H9 (cell line): ENCODE results near the gene DDX1. TPM values are rescaled to one million over a fixed set of nuclear protein-coding genes. Genes with fewer than 3 reads are reported as not detected.

Experiments
- DNase-seq: peaks from one replicate; pipeline ENCODE4 v3.0.0-alpha.2; 2017
- H2AFZ ChIP-seq: one replicate; pipeline ENCODE4 v1.6.1; 2013; ENCODE audit warnings: mild to moderate bottlenecking, low read length, control low read depth, moderate library complexity
- H2AK5ac ChIP-seq: 2 replicates; pipeline ENCODE4 v1.6.1; 2013; ENCODE audit warnings: low read length, control low read depth, mixed read lengths; ENCODE audit not compliant: insufficient read length
- H2BK120ac ChIP-seq: one replicate; pipeline ENCODE4 v1.6.1; 2013; ENCODE audit warnings: low read depth, mild to moderate bottlenecking, low read length, control low read depth, inconsistent platforms; ENCODE audit not compliant: poor library complexity, severe bottlenecking
- H2BK12ac ChIP-seq: 2 replicates; pipeline ENCODE4 v1.6.1; 2013; ENCODE audit warnings: low read length, control low read depth, mixed read lengths, low read depth; ENCODE audit not compliant: insufficient read length
- H2BK15ac ChIP-seq: 2 replicates; pipeline ENCODE4 v1.6.1; 2013; ENCODE audit warnings: low read depth, low read length, control low read depth
- H2BK20ac ChIP-seq: one replicate; pipeline ENCODE4 v1.6.1; 2013; ENCODE audit warnings: low read depth, mild to moderate bottlenecking, low read length, control low read depth, inconsistent platforms; ENCODE audit not compliant: poor library complexity, severe bottlenecking
- H2BK5ac ChIP-seq: 2 replicates; pipeline ENCODE4 v1.6.1; 2013; ENCODE audit warnings: low read length, control low read depth, mixed read lengths; ENCODE audit not compliant: insufficient read length
- H3K14ac ChIP-seq: 2 replicates; pipeline ENCODE4 v1.6.1; 2013; ENCODE audit warnings: low read length, control low read depth; ENCODE audit not compliant: insufficient read depth
- H3K18ac ChIP-seq: 2 replicates; pipeline ENCODE4 v1.6.1; 2013; ENCODE audit warnings: low read depth, mild to moderate bottlenecking, mixed read lengths, low read length, control low read depth; ENCODE audit not compliant: insufficient read length
- H3K23ac ChIP-seq: 2 replicates; pipeline ENCODE4 v1.6.1; 2013; ENCODE audit warnings: low read length, control low read depth, mixed read lengths, low read depth; ENCODE audit not compliant: insufficient read length
- H3K23me2 ChIP-seq: 2 replicates; pipeline ENCODE4 v1.6.1; 2013; ENCODE audit warnings: low read depth, mild to moderate bottlenecking, mixed read lengths, low read length, control low read depth; ENCODE audit not compliant: insufficient read length, poor library complexity, severe bottlenecking
- H3K27ac ChIP-seq: 2 replicates; pipeline ENCODE4 v1.5.1; 2013; ENCODE audit warnings: low read length, control low read depth, mixed read lengths, low read depth; ENCODE audit not compliant: insufficient read length
- H3K27me3 ChIP-seq: 2 replicates; pipeline ENCODE4 v1.6.1; 2013; ENCODE audit warnings: low read length, control low read depth, inconsistent platforms; ENCODE audit not compliant: insufficient read depth
- H3K4ac ChIP-seq: 2 replicates; pipeline ENCODE4 v1.6.1; 2013; ENCODE audit warnings: low read depth, mild to moderate bottlenecking, control low read depth, inconsistent platforms, low read length, moderate library complexity
- H3K4me1 ChIP-seq: 2 replicates; pipeline ENCODE4 v1.6.1; 2013; ENCODE audit warnings: low read length, control low read depth, inconsistent platforms; ENCODE audit not compliant: insufficient read depth
- H3K4me2 ChIP-seq: 2 replicates; pipeline ENCODE4 v1.6.1; 2013; ENCODE audit warnings: low read length, control low read depth, mixed read lengths; ENCODE audit not compliant: insufficient read length, insufficient read depth
- H3K56ac ChIP-seq: 2 replicates; pipeline ENCODE4 v1.6.1; 2013; ENCODE audit warnings: low read depth, mild to moderate bottlenecking, mixed read lengths, low read length, control low read depth; ENCODE audit not compliant: insufficient read length
- H3K79me1 ChIP-seq: 2 replicates; pipeline ENCODE4 v1.6.1; 2013; ENCODE audit warnings: low read depth, mild to moderate bottlenecking, moderate library complexity, low read length, control low read depth, inconsistent platforms; ENCODE audit not compliant: insufficient read depth, poor library complexity, severe bottlenecking
- H3K79me2 ChIP-seq: 2 replicates; pipeline ENCODE4 v1.6.1; 2013; ENCODE audit warnings: low read length, control low read depth, inconsistent platforms; ENCODE audit not compliant: insufficient read depth
- H3K9ac ChIP-seq: 2 replicates; pipeline ENCODE4 v1.6.1; 2013; ENCODE audit warnings: low read length, control low read depth, mixed read lengths; ENCODE audit not compliant: insufficient read length; ENCODE audit errors: extremely low read depth
- H3K9me3 ChIP-seq: one replicate; pipeline ENCODE4 v1.6.1; 2013; ENCODE audit warnings: low read depth, low read length, inconsistent platforms; ENCODE audit not compliant: control insufficient read depth
- H3T11ph ChIP-seq: one replicate; pipeline ENCODE4 v1.6.1; 2013; ENCODE audit warnings: mild to moderate bottlenecking, low read length, control low read depth, inconsistent platforms
- H4K20me1 ChIP-seq: one replicate; pipeline ENCODE4 v1.6.1; 2013; ENCODE audit not compliant: control insufficient read depth, insufficient read length, insufficient read depth
- H4K5ac ChIP-seq: 2 replicates; pipeline ENCODE4 v1.6.1; 2013; ENCODE audit warnings: low read depth, mild to moderate bottlenecking, mixed read lengths, low read length, control low read depth; ENCODE audit not compliant: insufficient read length
- H4K8ac ChIP-seq: replicated peaks from 2 replicates; pipeline ENCODE4 v1.6.1; 2013; ENCODE audit warnings: low read length, control low read depth, mixed read lengths, low read depth; ENCODE audit not compliant: insufficient read length
- H4K91ac ChIP-seq: 2 replicates; pipeline ENCODE4 v1.6.1; 2013; ENCODE audit warnings: low read depth, mild to moderate bottlenecking, moderate library complexity, mixed read lengths, low read length, control low read depth; ENCODE audit not compliant: insufficient read length
- H3K27ac Mint-ChIP-seq, 3 experiments: 2 replicates in 2 of 3; 3 replicates in 1 of 3; pipeline ENCODE4 v1.8.0; 2020 to 2021; ENCODE audit warnings: mixed read lengths in 3 of 3, mild to moderate bottlenecking in 1 of 3, moderate library complexity in 1 of 3
- H3K27me3 Mint-ChIP-seq: 2 replicates; pipeline ENCODE4 v1.8.0; 2021; ENCODE audit warnings: low read depth, mild to moderate bottlenecking, moderate library complexity, mixed read lengths
- H3K36me3 Mint-ChIP-seq, 3 experiments: 2 replicates in 2 of 3; 3 replicates in 1 of 3; pipeline ENCODE4 v1.8.0; 2020 to 2021; ENCODE audit warnings: low read depth in 3 of 3, mixed read lengths in 3 of 3; ENCODE audit not compliant: insufficient read depth in 1 of 3
- H3K4me1 Mint-ChIP-seq, 2 experiments: 2 replicates each; pipeline ENCODE4 v1.8.0; 2020; ENCODE audit warnings: mixed read lengths in 2 of 2
- H3K4me3 Mint-ChIP-seq, 2 experiments: 2 replicates in 1 of 2; 3 replicates in 1 of 2; pipeline ENCODE4 v1.8.0; 2020 to 2021; ENCODE audit warnings: mild to moderate bottlenecking in 2 of 2, mixed read lengths in 2 of 2, moderate library complexity in 1 of 2
- H3K9me3 Mint-ChIP-seq, 2 experiments: 2 replicates in 1 of 2; 3 replicates in 1 of 2; pipeline ENCODE4 v1.8.0; 2020; ENCODE audit warnings: mild to moderate bottlenecking in 2 of 2, mixed read lengths in 2 of 2, moderate library complexity in 1 of 2
- WGBS: extraction: QIAGEN DNeasy Blood & Tissue Kit; methylation state at CpG from one replicate; pipeline ENCODE4 v1.1.7; 2013; ENCODE audit warnings: missing lambda C conversion rate, low lambda C conversion rate, mixed read lengths; ENCODE audit not compliant: insufficient read length; ENCODE audit errors: extremely low coverage; 5-methylcytosine and 5-hydroxymethylcytosine counted together
- total RNA-seq: library from RNA; stranded (reverse); gene quantifications from 2 replicates; pipeline ENCODE4 v1.2.1, GENCODE V29; 2021
- TF ChIP-seq, protein P1 (sequence below): fragments of 200-600 bp; sonication (generic); conservative IDR thresholded peaks from 3 replicates; pipeline ENCODE4 v1.8.0; 2021; ENCODE audit warnings: antibody characterized with exemption, mild to moderate bottlenecking

DDX1 gene
- total RNA-seq, 1 experiment from 2014 or later = 120 TPM

DNA sequence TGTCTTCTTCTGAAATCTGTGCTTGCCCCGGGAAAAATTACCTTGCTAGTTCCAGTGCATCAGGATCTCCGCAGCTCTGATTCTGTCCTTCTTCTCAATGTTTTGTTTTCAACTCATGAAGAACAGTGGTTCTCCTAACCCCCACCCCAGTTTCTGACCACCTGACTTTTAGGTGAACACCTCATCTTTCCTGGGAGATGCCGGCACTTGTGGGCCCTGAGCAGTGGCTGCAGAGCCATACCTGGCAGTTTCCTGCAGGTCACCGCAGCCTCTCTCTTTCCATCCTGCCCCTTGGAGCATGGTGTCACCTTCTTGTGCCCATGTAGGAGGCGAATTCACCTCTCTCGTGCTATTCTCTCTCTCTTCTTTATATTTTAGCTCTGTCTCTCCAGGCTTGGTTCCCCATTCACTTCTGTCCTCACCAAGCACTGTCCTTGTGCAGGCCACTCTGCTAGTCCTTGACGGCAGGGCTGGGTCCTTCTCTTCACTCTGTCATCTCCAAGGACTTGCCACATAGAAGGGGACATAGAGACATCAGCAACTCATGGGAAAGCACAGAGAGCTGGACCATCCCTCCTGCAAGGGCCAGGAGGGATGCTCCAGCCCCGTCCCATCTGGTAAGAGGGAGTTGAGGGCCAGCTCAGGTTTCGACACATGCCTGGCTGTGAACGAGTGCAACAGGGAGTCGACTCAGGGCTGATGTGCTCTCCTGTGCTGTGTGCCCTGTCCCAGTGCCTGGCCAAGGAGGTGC is 59.1 kb downstream of the DDX1 start:
- Histone ChIP-seq H4K5ac (no peak overlapping the region), H3K9me3 (no peaks in the 10 kb centered on the region), H4K20me1 (no peaks in the 10 kb centered on the region), H3K18ac (no peak overlapping the region), H3K79me1 (no peaks in the 10 kb centered on the region), H2AFZ (no peak overlapping the region), H3K23me2 (no peaks in the 10 kb centered on the region), H3K4me2 (no peak overlapping the region), H3K4me1 (no peaks in the 10 kb centered on the region), H3K4ac (no peak overlapping the region), H2BK20ac (no peak overlapping the region), H3K14ac (no peak overlapping the region), H3K27ac (no peak overlapping the region), H3K9ac (no peak overlapping the region), H2BK120ac (no peak overlapping the region), H3T11ph (no peak overlapping the region), H3K79me2 (no peaks in the 10 kb centered on the region), H3K23ac (no peak overlapping the region), H2BK15ac (no peak overlapping the region), H2BK12ac (no peak overlapping the region), H4K91ac (no peak overlapping the region), H3K56ac (no peak overlapping the region), H3K27me3 (no peaks in the 10 kb centered on the region), H2BK5ac (no peak overlapping the region), H4K8ac (no peak overlapping the region), H2AK5ac (no peak overlapping the region)
- Mint-ChIP-seq H3K27me3 (peaks cover 2% of the 10 kb centered on the region), H3K36me3 (no peaks in the 10 kb centered on the region; a peak in 1 of 7 replicates), H3K4me1 (peaks cover 7 to 9% of the 10 kb centered on the region in 2 experiments), H3K4me3 (no peak overlapping the region), H3K9me3 (no peaks in the 10 kb centered on the region), H3K27ac (no peak overlapping the region)
- no peak for DNase-seq
- WGBS = no CpG with 5 or more reads among the region's 11 CpGs
- TF ChIP-seq, protein P1, sequence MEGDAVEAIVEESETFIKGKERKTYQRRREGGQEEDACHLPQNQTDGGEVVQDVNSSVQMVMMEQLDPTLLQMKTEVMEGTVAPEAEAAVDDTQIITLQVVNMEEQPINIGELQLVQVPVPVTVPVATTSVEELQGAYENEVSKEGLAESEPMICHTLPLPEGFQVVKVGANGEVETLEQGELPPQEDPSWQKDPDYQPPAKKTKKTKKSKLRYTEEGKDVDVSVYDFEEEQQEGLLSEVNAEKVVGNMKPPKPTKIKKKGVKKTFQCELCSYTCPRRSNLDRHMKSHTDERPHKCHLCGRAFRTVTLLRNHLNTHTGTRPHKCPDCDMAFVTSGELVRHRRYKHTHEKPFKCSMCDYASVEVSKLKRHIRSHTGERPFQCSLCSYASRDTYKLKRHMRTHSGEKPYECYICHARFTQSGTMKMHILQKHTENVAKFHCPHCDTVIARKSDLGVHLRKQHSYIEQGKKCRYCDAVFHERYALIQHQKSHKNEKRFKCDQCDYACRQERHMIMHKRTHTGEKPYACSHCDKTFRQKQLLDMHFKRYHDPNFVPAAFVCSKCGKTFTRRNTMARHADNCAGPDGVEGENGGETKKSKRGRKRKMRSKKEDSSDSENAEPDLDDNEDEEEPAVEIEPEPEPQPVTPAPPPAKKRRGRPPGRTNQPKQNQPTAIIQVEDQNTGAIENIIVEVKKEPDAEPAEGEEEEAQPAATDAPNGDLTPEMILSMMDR = no peak
